WTC11 (cell line): ENCODE measurements around the gene CARD6. TPM values are rescaled to one million over a fixed set of nuclear protein-coding genes. Genes with fewer than 3 reads are reported as not detected.
A peak's percentile ranks its signal among the peaks of the same experiment; 100 is the strongest.

Experiments used
- ATAC-seq: fragments of 200-7000 bp; cut with Tn5 transposase; 2 replicates; pipeline ENCODE4 v1.10.0; 2021; ENCODE audit warnings: mild to moderate bottlenecking, moderate library complexity
- CTCF ChIA-PET: fragments of 300-600 bp; sonication (Branson Sonifier 250); formaldehyde crosslinking; loops from one replicate; lab custom pipeline; 2021; ENCODE audit warnings: antibody characterized with exemption; lab: Charles Lee
- POLR2A ChIA-PET: fragments of 350-600 bp; sonication (Branson Sonifier 250); formaldehyde crosslinking; loops from one replicate; lab custom pipeline; 2021; ENCODE audit warnings: antibody characterized with exemption; lab: Charles Lee
- DNase-seq: peaks from one replicate; pipeline ENCODE4 v3.0.0; 2021; ENCODE audit warnings: low spot score
- H3K27ac Mint-ChIP-seq: 2 replicates; pipeline ENCODE4 v1.8.0; 2021; ENCODE audit warnings: mixed read lengths
- H3K27me3 Mint-ChIP-seq: 2 replicates; pipeline ENCODE4 v1.8.0; 2021; ENCODE audit warnings: low read depth, mild to moderate bottlenecking, moderate library complexity, mixed read lengths
- H3K36me3 Mint-ChIP-seq: 2 replicates; pipeline ENCODE4 v1.8.0; 2021; ENCODE audit warnings: mixed read lengths
- H3K4me1 Mint-ChIP-seq: 2 replicates; pipeline ENCODE4 v1.8.0; 2022; ENCODE audit warnings: mixed read lengths
- H3K4me3 Mint-ChIP-seq: 2 replicates; pipeline ENCODE4 v1.8.0; 2021; ENCODE audit warnings: mild to moderate bottlenecking, moderate library complexity, mixed read lengths
- H3K9me3 Mint-ChIP-seq: 2 replicates; pipeline ENCODE4 v1.8.0; 2021; ENCODE audit warnings: mixed read lengths
- ATF3 ChIP-seq: sonication (generic); formaldehyde crosslinking; conservative IDR thresholded peaks from 2 replicates; pipeline ENCODE4 v1.8.1; 2022; ENCODE audit warnings: mild to moderate bottlenecking, missing genetic modification reagents
- CREM ChIP-seq: sonication (generic); formaldehyde crosslinking; IDR thresholded peaks from 2 replicates; pipeline ENCODE4 v1.8.1; 2022; ENCODE audit warnings: mild to moderate bottlenecking, missing genetic modification reagents, moderate library complexity
- ERG ChIP-seq: fragments of 250-450 bp; sonication (Bioruptor Pico); IDR thresholded peaks from 2 replicates; pipeline ENCODE4 v1.8.0; 2021; ENCODE audit warnings: mild to moderate bottlenecking
- FOXK1 ChIP-seq: sonication (generic); formaldehyde crosslinking; IDR thresholded peaks from 2 replicates; pipeline ENCODE4 v1.8.0; 2022; ENCODE audit warnings: mild to moderate bottlenecking, moderate library complexity, missing genetic modification reagents
- MLX ChIP-seq: sonication (generic); formaldehyde crosslinking; IDR thresholded peaks from 2 replicates; pipeline ENCODE4 v1.8.1; 2023; ENCODE audit warnings: mild to moderate bottlenecking, missing genetic modification reagents, moderate library complexity
- MXD4 ChIP-seq: fragments of 250-450 bp; sonication (Bioruptor Pico); IDR thresholded peaks from 2 replicates; pipeline ENCODE4 v1.8.0; 2021; ENCODE audit warnings: mild to moderate bottlenecking, moderate library complexity, borderline replicate concordance
- PREB ChIP-seq: sonication (generic); formaldehyde crosslinking; IDR thresholded peaks from 2 replicates; pipeline ENCODE4 v1.8.1; 2022; ENCODE audit warnings: mild to moderate bottlenecking, missing genetic modification reagents, moderate library complexity, borderline replicate concordance
- TEAD4 ChIP-seq: sonication (generic); formaldehyde crosslinking; IDR thresholded peaks from 2 replicates; pipeline ENCODE4 v1.8.0; 2022; ENCODE audit warnings: mild to moderate bottlenecking, missing genetic modification reagents
- ZBTB43 ChIP-seq: sonication (generic); formaldehyde crosslinking; IDR thresholded peaks from 2 replicates; pipeline ENCODE4 v1.8.1; 2023; ENCODE audit warnings: mild to moderate bottlenecking, missing genetic modification reagents
- ZNF138 ChIP-seq: sonication (generic); formaldehyde crosslinking; conservative IDR thresholded peaks from 2 replicates; pipeline ENCODE4 v1.8.1; 2022; ENCODE audit warnings: mild to moderate bottlenecking, moderate library complexity, missing genetic modification reagents
- ZNF317 ChIP-seq: sonication (generic); formaldehyde crosslinking; IDR thresholded peaks from 2 replicates; pipeline ENCODE4 v1.8.1; 2023; ENCODE audit warnings: low read depth, mild to moderate bottlenecking, moderate library complexity, missing genetic modification reagents, borderline replicate concordance
- ZNF425 ChIP-seq: fragments of 250-450 bp; sonication (Bioruptor Pico); conservative IDR thresholded peaks from 2 replicates; pipeline ENCODE4 v1.9.0; 2021; ENCODE audit warnings: mild to moderate bottlenecking
- ZNF532 ChIP-seq: fragments of 250-450 bp; sonication (Bioruptor Pico); IDR thresholded peaks from 2 replicates; pipeline ENCODE4 v1.9.0; 2021; ENCODE audit warnings: mild to moderate bottlenecking, borderline replicate concordance
- total RNA-seq: library from RNA; stranded (reverse); gene quantifications from 3 replicates; pipeline ENCODE4 v1.2.3, GENCODE V29; 2021

Gene CARD6
- total RNA-seq, 1 experiment from 2014 or later: 0.24 TPM

GRCh38 chr5:40832345-40832744 is 8.8 kb upstream of the CARD6 start (continued):
- no peak for TF ChIP-seq ZNF532 (CRISPR knock-in tag)
- TF ChIP-seq TEAD4 (CRISPR knock-in tag): no peak
- no peak for TF ChIP-seq PREB (CRISPR knock-in tag)

GRCh38 chr5:40833712-40834229 is 7.4 kb upstream of the CARD6 start:
- no peak for ATAC-seq
- peaks cover 63% of the 10 kb centered on the region for H3K36me3 Mint-ChIP-seq
- H3K4me1 Mint-ChIP-seq: peaks cover 49% of the 10 kb centered on the region
- no peaks in the 10 kb centered on the region for H3K27me3 Mint-ChIP-seq
- ChIA-PET POLR2A (interaction anchor here (1.0 kb wide), 1 partner anchor 35 kb away, joined by 4 read pairs; the partner anchor contains the start of gene PRKAA1), CTCF (interaction anchor here (0.6 kb wide), 1 partner anchor 75 kb away, joined by 3 read pairs; no protein-coding TSS in a partner anchor)
- TF ChIP-seq ZNF317 (CRISPR knock-in tag) (no peak), CREM (CRISPR knock-in tag) (no peak), MXD4 (CRISPR knock-in tag) (no peak), MLX (no peak), ZNF138 (CRISPR knock-in tag) (no peak), ZNF425 (CRISPR knock-in tag) (no peak), ATF3 (CRISPR knock-in tag) (no peak), ZBTB43 (CRISPR knock-in tag) (no peak)
- H3K9me3 Mint-ChIP-seq: no peaks in the 10 kb centered on the region
- peak overlapping the region; percentile 99 for H3K27ac Mint-ChIP-seq
- DNase-seq: no peak
- H3K4me3 Mint-ChIP-seq: peak overlapping the region; percentile 100

GRCh38 chr5:40834391-40834848 is 6.7 kb upstream of the CARD6 start:
- ChIA-PET POLR2A (interaction anchor here (0.9 kb wide), 1 partner anchor 9 kb away, joined by 3 read pairs; no protein-coding TSS in a partner anchor), CTCF (no interaction called here)
- ATAC-seq (no peak), DNase-seq (no peak)
- 0 out of 2 replicates have a peak, but pooled peaks have one; percentile 41 for TF ChIP-seq FOXK1 (CRISPR knock-in tag)
- no peak; the same call in 1 of the 2 replicates for TF ChIP-seq PREB (CRISPR knock-in tag)
- 0 out of 2 replicates have a peak, but pooled peaks have one; percentile 13 for TF ChIP-seq ERG (CRISPR knock-in tag)
- H3K36me3 Mint-ChIP-seq: peaks cover 56% of the 10 kb centered on the region
- H3K4me3 Mint-ChIP-seq: peak overlapping the region; percentile 100
- H3K27ac Mint-ChIP-seq: peak overlapping the region; percentile 99
- H3K9me3 Mint-ChIP-seq: no peaks in the 10 kb centered on the region
- no peaks in the 10 kb centered on the region for H3K27me3 Mint-ChIP-seq
- H3K4me1 Mint-ChIP-seq: peaks cover 43% of the 10 kb centered on the region
